Natural killer cell treated with Interleukin-12 subunit alpha and Interleukin-12 subunit beta and Interleukin-15 and Interleukin-18, amount 100 ng/mL, for 72 hours (primary cell): ENCODE results near the gene ANXA3. TPM values are rescaled to one million over a fixed set of nuclear protein-coding genes. Genes with fewer than 3 reads are reported as not detected.

ENCODE experiments used
- ATAC-seq, 2 donors: fragments of 150-1000 bp; cut with Tn5 transposase in 1 of 2; sonication (Bioruptor Pico), chemical (Tn5 transposase) in 1 of 2; 2 replicates each; pipeline ENCODE4 v1.10.0; 2021
- DNase-seq: peaks from one replicate; pipeline ENCODE4 v3.0.0; 2022; ENCODE audit warnings: low spot score
- H3K27ac Mint-ChIP-seq, 2 donors: 1 replicate in 1 of 2; 2 replicates in 1 of 2; pipeline ENCODE4 v1.8.0; 2022; ENCODE audit warnings: mixed read lengths in 2 of 2, mild to moderate bottlenecking in 1 of 2, moderate library complexity in 1 of 2
- H3K27me3 Mint-ChIP-seq, 2 donors: 1 replicate in 1 of 2; 2 replicates in 1 of 2; pipeline ENCODE4 v1.8.0; 2022; ENCODE audit warnings: mixed read lengths in 2 of 2
- H3K36me3 Mint-ChIP-seq: one replicate; pipeline ENCODE4 v1.8.0; 2022; ENCODE audit warnings: mixed read lengths
- H3K4me1 Mint-ChIP-seq, 2 donors: 1 replicate in 1 of 2; 2 replicates in 1 of 2; pipeline ENCODE4 v1.8.0; 2022; ENCODE audit warnings: low read depth in 2 of 2, mixed read lengths in 2 of 2, mild to moderate bottlenecking in 1 of 2
- H3K4me3 Mint-ChIP-seq: one replicate; pipeline ENCODE4 v1.8.0; 2022; ENCODE audit warnings: mixed read lengths
- H3K9me3 Mint-ChIP-seq: 2 replicates; pipeline ENCODE4 v1.8.0; 2022; ENCODE audit warnings: mixed read lengths
- total RNA-seq, 2 donors: library from RNA; stranded (reverse); gene quantifications; one replicate each; pipeline ENCODE4 v1.2.3, GENCODE V29; 2022

ANXA3 gene
- total RNA-seq, 2 donors from 2014 or later: 4.6 to 8.8 TPM

- Mint-ChIP-seq H3K9me3 (no peaks in the 10 kb centered on the region), H3K36me3 (no peaks in the 10 kb centered on the region), H3K4me3 (no peak overlapping the region), H3K27me3 (no peaks in the 10 kb centered on the region), H3K4me1 (peaks cover 0 to 4% of the 10 kb centered on the region in 2 donors), H3K27ac (no peak overlapping the region)
- ATAC-seq: no peak
- no peak for DNase-seq
Observed at GRCh38 chr4:78616046-78616498, 64.5 kb downstream of the ANXA3 start.

GRCh38 chr4:78618436-78618835 lies 66.9 kb downstream of the ANXA3 start:
- Mint-ChIP-seq H3K4me3 (no peak overlapping the region), H3K9me3 (no peaks in the 10 kb centered on the region), H3K27ac (no peak overlapping the region), H3K27me3 (peaks cover 4 to 13% of the 10 kb centered on the region in 2 donors), H3K4me1 (peaks cover 0 to 8% of the 10 kb centered on the region in 2 donors), H3K36me3 (no peaks in the 10 kb centered on the region)
- DNase-seq (no peak), ATAC-seq (no peak)

- Mint-ChIP-seq H3K4me1 (peaks cover 0 to 5% of the 10 kb centered on the region in 2 donors), H3K27me3 (peaks cover 4 to 13% of the 10 kb centered on the region in 2 donors), H3K4me3 (no peak overlapping the region), H3K9me3 (no peaks in the 10 kb centered on the region), H3K27ac (no peak overlapping the region), H3K36me3 (no peaks in the 10 kb centered on the region)
- DNase-seq (no peak), ATAC-seq (peak; percentile 27 to 53)
Observed at GRCh38 chr4:78621395-78621794, 69.8 kb downstream of the ANXA3 start.

GRCh38 chr4:78622253-78622979 lies 70.8 kb downstream of the ANXA3 start:
- DNase-seq (no peak), ATAC-seq (no peak)
- no peak overlapping the region for H3K4me3 Mint-ChIP-seq
- H3K4me1 Mint-ChIP-seq: peaks cover 0 to 5% of the 10 kb centered on the region in 2 donors
- no peaks in the 10 kb centered on the region for H3K9me3 Mint-ChIP-seq
- no peak overlapping the region for H3K27ac Mint-ChIP-seq
- H3K27me3 Mint-ChIP-seq: peaks cover 4 to 13% of the 10 kb centered on the region in 2 donors
- no peaks in the 10 kb centered on the region for H3K36me3 Mint-ChIP-seq

- Mint-ChIP-seq H3K27ac (no peak overlapping the region), H3K4me1 (peaks cover 3 to 7% of the 10 kb centered on the region in 2 donors), H3K9me3 (peaks cover 3% of the 10 kb centered on the region), H3K4me3 (no peak overlapping the region), H3K27me3 (peaks cover 4 to 17% of the 10 kb centered on the region in 2 donors), H3K36me3 (no peaks in the 10 kb centered on the region)
- DNase-seq (no peak), ATAC-seq (no peak)
Observed at GRCh38 chr4:78624048-78624447, 72.5 kb downstream of the ANXA3 start.

- peaks cover 4 to 8% of the 10 kb centered on the region in 2 donors for H3K4me1 Mint-ChIP-seq
- H3K27me3 Mint-ChIP-seq: peaks cover 4 to 19% of the 10 kb centered on the region in 2 donors
- peaks cover 4% of the 10 kb centered on the region for H3K9me3 Mint-ChIP-seq
- DNase-seq: no peak
- ATAC-seq: no peak
- no peaks in the 10 kb centered on the region for H3K36me3 Mint-ChIP-seq
- no peak overlapping the region for H3K27ac Mint-ChIP-seq
- H3K4me3 Mint-ChIP-seq: no peak overlapping the region
Observed at GRCh38 chr4:78625073-78625472, 73.5 kb downstream of the ANXA3 start.

GRCh38 chr4:78627046-78627965 lies 75.7 kb downstream of the ANXA3 start:
- Mint-ChIP-seq H3K36me3 (no peaks in the 10 kb centered on the region), H3K9me3 (peaks cover 4% of the 10 kb centered on the region), H3K27me3 (peaks cover 2 to 9% of the 10 kb centered on the region in 2 donors), H3K27ac (no peak overlapping the region), H3K4me1 (peaks cover 4 to 5% of the 10 kb centered on the region in 2 donors), H3K4me3 (no peak overlapping the region)
- DNase-seq: no peak
- no peak for ATAC-seq

GRCh38 chr4:78627966-78628678 lies 76.6 kb downstream of the ANXA3 start:
- Mint-ChIP-seq H3K27me3 (peaks cover 2 to 6% of the 10 kb centered on the region in 2 donors), H3K27ac (no peak overlapping the region), H3K4me1 (peaks cover 3 to 4% of the 10 kb centered on the region in 2 donors), H3K4me3 (no peak overlapping the region), H3K36me3 (no peaks in the 10 kb centered on the region), H3K9me3 (peaks cover 4% of the 10 kb centered on the region)
- ATAC-seq (no peak), DNase-seq (no peak)

GRCh38 chr4:78629991-78630541 lies 78.5 kb downstream of the ANXA3 start:
- H3K9me3 Mint-ChIP-seq: peaks cover 4% of the 10 kb centered on the region
- H3K27ac Mint-ChIP-seq: peak overlapping the region in 1 of 2 donors; percentile 21
- H3K4me1 Mint-ChIP-seq: peaks cover 3 to 4% of the 10 kb centered on the region in 2 donors
- peaks cover 2 to 6% of the 10 kb centered on the region in 2 donors for H3K27me3 Mint-ChIP-seq
- no peak overlapping the region for H3K4me3 Mint-ChIP-seq
- ATAC-seq (no peak), DNase-seq (no peak)
- no peaks in the 10 kb centered on the region for H3K36me3 Mint-ChIP-seq

- no peak for ATAC-seq
- Mint-ChIP-seq H3K27ac (peak overlapping the region in 1 of 2 donors; percentile 21), H3K27me3 (peaks cover 2 to 6% of the 10 kb centered on the region in 2 donors), H3K4me1 (peaks cover 3 to 4% of the 10 kb centered on the region in 2 donors), H3K4me3 (no peak overlapping the region), H3K36me3 (no peaks in the 10 kb centered on the region), H3K9me3 (peaks cover 4% of the 10 kb centered on the region)
- DNase-seq: no peak
Observed at GRCh38 chr4:78630615-78631014, 79.0 kb downstream of the ANXA3 start.

- Mint-ChIP-seq H3K4me1 (peaks cover 7 to 11% of the 10 kb centered on the region in 2 donors), H3K27ac (no peak overlapping the region), H3K36me3 (no peaks in the 10 kb centered on the region), H3K9me3 (peaks cover under 1% of the 10 kb centered on the region), H3K4me3 (no peak overlapping the region), H3K27me3 (peaks cover 1 to 2% of the 10 kb centered on the region in 2 donors)
- ATAC-seq (no peak), DNase-seq (no peak)
Observed at GRCh38 chr4:78634011-78634664, 82.6 kb downstream of the ANXA3 start.

- Mint-ChIP-seq H3K4me3 (peak overlapping the region; percentile 45), H3K27ac (peak overlapping the region; percentile 29 to 59), H3K9me3 (no peaks in the 10 kb centered on the region), H3K4me1 (peaks cover 7 to 15% of the 10 kb centered on the region in 2 donors), H3K27me3 (peaks cover 3 to 17% of the 10 kb centered on the region in 2 donors), H3K36me3 (no peaks in the 10 kb centered on the region)
- ATAC-seq (peak in 1 of 2 donors; percentile 17), DNase-seq (no peak)
Observed at GRCh38 chr4:78638337-78639172, 87.0 kb downstream of the ANXA3 start.
